Neuronal stem cell (in vitro differentiated cells): ENCODE measurements around the gene PARD3.

Source experiments
- DNase-seq: peaks from one replicate; pipeline ENCODE4 v3.0.0-alpha.2; 2013; ENCODE audit warnings: low spot score
- H2AFZ ChIP-seq: one replicate; pipeline ENCODE4 v1.6.1; 2013; ENCODE audit warnings: mild to moderate bottlenecking, low read length, inconsistent platforms
- H2AK5ac ChIP-seq: 2 replicates; pipeline ENCODE4 v1.6.1; 2013; ENCODE audit warnings: low read depth, mild to moderate bottlenecking, inconsistent platforms, low read length, moderate library complexity, mixed read lengths
- H2BK120ac ChIP-seq: 2 replicates; pipeline ENCODE4 v1.6.1; 2013; ENCODE audit warnings: low read depth, mild to moderate bottlenecking, inconsistent platforms, low read length, moderate library complexity, mixed read lengths
- H2BK12ac ChIP-seq: one replicate; pipeline ENCODE4 v1.6.1; 2013; ENCODE audit warnings: low read length, inconsistent platforms
- H2BK15ac ChIP-seq: 2 replicates; pipeline ENCODE4 v1.6.1; 2013; ENCODE audit warnings: mild to moderate bottlenecking, low read length, inconsistent platforms, mixed read lengths
- H2BK5ac ChIP-seq: one replicate; pipeline ENCODE4 v1.6.1; 2013; ENCODE audit warnings: inconsistent platforms, mild to moderate bottlenecking, low read length, moderate library complexity
- H3K14ac ChIP-seq: one replicate; pipeline ENCODE4 v1.6.1; 2013; ENCODE audit warnings: low read length, inconsistent platforms
- H3K18ac ChIP-seq: 2 replicates; pipeline ENCODE4 v1.6.1; 2013; ENCODE audit warnings: low read length, inconsistent platforms
- H3K23ac ChIP-seq: 2 replicates; pipeline ENCODE4 v1.6.1; 2013; ENCODE audit warnings: low read depth, mild to moderate bottlenecking, mixed read lengths, low read length, inconsistent platforms; ENCODE audit not compliant: poor library complexity
- H3K27ac ChIP-seq: replicated peaks from 3 replicates; pipeline ENCODE4 v1.5.1; 2013; ENCODE audit warnings: low read length, inconsistent platforms
- H3K27me3 ChIP-seq, 3 experiments: 2 replicates each; pipeline ENCODE4 v1.6.1; 2013; ENCODE audit warnings: low read length in 3 of 3, mild to moderate bottlenecking in 2 of 3, inconsistent platforms in 1 of 3, low read depth in 1 of 3, mixed read lengths in 1 of 3, moderate library complexity in 1 of 3; ENCODE audit not compliant: control insufficient read depth in 3 of 3, insufficient read depth in 3 of 3
- H3K36me3 ChIP-seq, 2 donors: replicated peaks in 1 of 2; 2 replicates each; pipeline ENCODE4 v1.6.1; 2013; ENCODE audit warnings: low read length in 2 of 2; ENCODE audit not compliant: control insufficient read depth in 2 of 2, insufficient read depth in 2 of 2
- H3K4ac ChIP-seq: 2 replicates; pipeline ENCODE4 v1.6.1; 2013; ENCODE audit warnings: inconsistent platforms, mild to moderate bottlenecking, low read length, moderate library complexity
- H3K4me1 ChIP-seq, 2 donors: 1 replicate in 1 of 2; 2 replicates in 1 of 2; pipeline ENCODE4 v1.6.1; 2013; ENCODE audit warnings: low read length in 2 of 2, low read depth in 1 of 2; ENCODE audit not compliant: control insufficient read depth in 2 of 2, insufficient read depth in 1 of 2
- H3K4me2 ChIP-seq: one replicate; pipeline ENCODE4 v1.6.1; 2013; ENCODE audit warnings: mild to moderate bottlenecking, low read length, inconsistent platforms; ENCODE audit not compliant: insufficient read depth, poor library complexity, severe bottlenecking
- H3K4me3 ChIP-seq, 2 donors: 2 replicates each; pipeline ENCODE4 v1.5.1; 2013; ENCODE audit warnings: low read length in 2 of 2, mild to moderate bottlenecking in 2 of 2, inconsistent platforms in 1 of 2, moderate library complexity in 1 of 2
- H3K79me1 ChIP-seq: one replicate; pipeline ENCODE4 v1.6.1; 2013; ENCODE audit warnings: low read depth, mild to moderate bottlenecking, inconsistent platforms, low read length, moderate library complexity
- H3K9ac ChIP-seq: one replicate; pipeline ENCODE4 v1.6.1; 2013; ENCODE audit warnings: mild to moderate bottlenecking, low read depth, low read length, inconsistent platforms; ENCODE audit not compliant: poor library complexity
- H3K9me3 ChIP-seq, 2 donors: replicated peaks in 1 of 2; 2 replicates each; pipeline versions ENCODE3 to v1.6.1; 2013; ENCODE audit warnings: low read length in 2 of 2, mild to moderate bottlenecking in 2 of 2, inconsistent platforms in 1 of 2, low read depth in 1 of 2, mixed read lengths in 1 of 2, moderate library complexity in 1 of 2; ENCODE audit not compliant: control insufficient read depth in 2 of 2, insufficient read depth in 1 of 2
- H4K8ac ChIP-seq: one replicate; pipeline ENCODE4 v1.6.1; 2013; ENCODE audit warnings: low read depth, mild to moderate bottlenecking, inconsistent platforms, low read length, moderate library complexity
- H4K91ac ChIP-seq: one replicate; pipeline ENCODE4 v1.6.1; 2013; ENCODE audit warnings: low read length, low read depth, mild to moderate bottlenecking, inconsistent platforms; ENCODE audit not compliant: poor library complexity
- WGBS, 2 donors: extraction: QIAGEN DNeasy Blood & Tissue Kit; methylation state at CpG; one replicate each; pipeline ENCODE4 v1.1.7; 2013; ENCODE audit warnings: missing lambda C conversion rate in 2 of 2, mixed read lengths in 1 of 2; ENCODE audit not compliant: insufficient read length in 2 of 2, insufficient replicate concordance in 1 of 2; ENCODE audit errors: extremely low coverage in 2 of 2; 5-methylcytosine and 5-hydroxymethylcytosine counted together

PARD3 gene

GRCh38 chr10:34622945-34623344 is 192.2 kb downstream of the PARD3 start:
- no CpG with 5 or more reads among the region's 4 CpGs for WGBS, 2 donors
- no peak for DNase-seq
- no peak overlapping the region for H4K8ac ChIP-seq

DNA sequence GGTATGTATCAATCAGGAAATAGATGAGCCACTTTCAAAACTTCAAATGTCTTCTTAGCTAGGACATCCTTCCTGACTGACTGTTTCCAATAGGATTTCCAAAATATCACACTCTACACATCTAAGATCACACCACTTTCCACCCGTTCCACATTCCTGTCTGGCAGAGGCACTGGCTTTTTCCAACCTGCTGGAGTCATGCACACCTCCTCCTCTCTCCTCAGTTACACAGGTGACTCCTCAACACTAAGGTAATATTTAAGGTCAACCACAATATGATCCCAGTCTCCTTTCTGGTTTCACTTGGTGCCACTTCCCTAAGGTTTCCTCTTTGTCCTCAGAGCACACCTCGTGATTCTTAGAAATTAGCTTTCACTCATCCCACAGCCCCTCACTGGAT is 196.5 kb downstream of the PARD3 start:
- H2AK5ac ChIP-seq: no peak overlapping the region
- H2BK15ac ChIP-seq: no peak overlapping the region
- H3K27me3 ChIP-seq: no peaks in the 10 kb centered on the region
- peaks cover 2% of the 10 kb centered on the region for H3K79me1 ChIP-seq
- no peak overlapping the region for H2BK5ac ChIP-seq
- no peak overlapping the region for H3K18ac ChIP-seq
- no peak overlapping the region for H3K27ac ChIP-seq
- H3K4ac ChIP-seq: no peak overlapping the region
- H3K9me3 ChIP-seq: peaks cover 0 to 8% of the 10 kb centered on the region in 2 donors
- no peak for DNase-seq
- no peak overlapping the region for H2BK120ac ChIP-seq
- no peak overlapping the region for H2AFZ ChIP-seq
- H3K9ac ChIP-seq: no peak overlapping the region
- no peak overlapping the region for H3K23ac ChIP-seq
- H3K4me1 ChIP-seq: peaks cover 0 to 13% of the 10 kb centered on the region in 2 donors
- no peak overlapping the region for H3K4me2 ChIP-seq
- H3K4me3 ChIP-seq: no peak overlapping the region
- no peaks in the 10 kb centered on the region for H3K36me3 ChIP-seq
- WGBS, 2 donors: no CpG with 5 or more reads among the region's 2 CpGs
- H4K8ac ChIP-seq: no peak overlapping the region
- no peak overlapping the region for H2BK12ac ChIP-seq
- no peak overlapping the region for H4K91ac ChIP-seq
- no peak overlapping the region for H3K14ac ChIP-seq

More at GRCh38 chr10:34622945-34623344, 192.2 kb downstream of the PARD3 start:
- Histone ChIP-seq H3K9me3 (no peaks in the 10 kb centered on the region), H3K9ac (no peak overlapping the region), H2BK120ac (no peak overlapping the region), H3K27me3 (no peaks in the 10 kb centered on the region), H3K4me1 (peaks cover 3 to 8% of the 10 kb centered on the region in 2 donors), H2AFZ (no peak overlapping the region), H2BK15ac (no peak overlapping the region), H2AK5ac (no peak overlapping the region), H3K36me3 (no peaks in the 10 kb centered on the region), H3K4me2 (no peak overlapping the region), H3K23ac (no peak overlapping the region), H3K27ac (no peak overlapping the region), H3K14ac (no peak overlapping the region), H2BK12ac (no peak overlapping the region), H2BK5ac (no peak overlapping the region), H4K91ac (no peak overlapping the region), H3K18ac (no peak overlapping the region), H3K4me3 (no peak overlapping the region), H3K79me1 (peaks cover 2% of the 10 kb centered on the region), H3K4ac (no peak overlapping the region)

DNA sequence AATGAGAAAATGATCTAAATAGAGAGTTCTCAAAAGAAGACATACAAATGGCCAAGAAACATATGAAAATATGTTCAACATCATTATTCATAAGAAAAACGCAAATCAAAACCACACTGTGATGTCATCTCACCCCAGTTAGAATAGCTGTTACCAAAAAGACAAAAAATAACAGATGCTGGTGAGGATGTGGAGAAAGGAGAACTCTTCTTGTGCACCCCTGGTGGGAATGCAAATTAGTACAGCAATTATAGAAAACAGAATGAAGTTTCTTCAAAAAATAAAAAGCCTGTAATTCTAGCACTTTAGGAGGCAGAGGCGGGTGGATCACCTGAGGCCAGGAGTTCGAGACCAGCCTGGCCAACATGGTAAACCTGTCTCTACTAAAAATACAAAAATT is 199.3 kb downstream of the PARD3 start:
- no peak overlapping the region for H4K91ac ChIP-seq
- no peak overlapping the region for H2BK12ac ChIP-seq
- no peak overlapping the region for H4K8ac ChIP-seq
- H3K4ac ChIP-seq: no peak overlapping the region
- peaks cover 0 to 13% of the 10 kb centered on the region in 2 donors for H3K4me1 ChIP-seq
- H3K9me3 ChIP-seq: peaks cover 0 to 8% of the 10 kb centered on the region in 2 donors
- no peak overlapping the region for H2AK5ac ChIP-seq
- H3K9ac ChIP-seq: no peak overlapping the region
- H2AFZ ChIP-seq: no peak overlapping the region
- no peaks in the 10 kb centered on the region for H3K27me3 ChIP-seq
- no peaks in the 10 kb centered on the region for H3K36me3 ChIP-seq
- H3K4me2 ChIP-seq: no peak overlapping the region
- WGBS, 2 donors: no CpG with 5 or more reads among the region's 3 CpGs
- no peak overlapping the region for H2BK5ac ChIP-seq
- H3K27ac ChIP-seq: no peak overlapping the region
- H2BK15ac ChIP-seq: no peak overlapping the region
- H3K18ac ChIP-seq: no peak overlapping the region
- H3K79me1 ChIP-seq: peaks cover 2% of the 10 kb centered on the region
- H3K14ac ChIP-seq: no peak overlapping the region
- H3K4me3 ChIP-seq: no peak overlapping the region
- no peak overlapping the region for H3K23ac ChIP-seq
- DNase-seq: no peak
- no peak overlapping the region for H2BK120ac ChIP-seq

- H2BK5ac ChIP-seq: no peak overlapping the region
- no peak overlapping the region for H2BK120ac ChIP-seq
- no peak overlapping the region for H2BK15ac ChIP-seq
- no peak overlapping the region for H3K27ac ChIP-seq
- H3K36me3 ChIP-seq: no peaks in the 10 kb centered on the region
- no peak overlapping the region for H3K4me3 ChIP-seq
- H3K9me3 ChIP-seq: peaks cover 0 to 8% of the 10 kb centered on the region in 2 donors
- H3K4me2 ChIP-seq: no peak overlapping the region
- no peak for DNase-seq
- no peak overlapping the region for H3K18ac ChIP-seq
- no peak overlapping the region for H3K4ac ChIP-seq
- peaks cover 2% of the 10 kb centered on the region for H3K79me1 ChIP-seq
- no peak overlapping the region for H3K14ac ChIP-seq
- H3K9ac ChIP-seq: no peak overlapping the region
- no peak overlapping the region for H2AFZ ChIP-seq
- H2BK12ac ChIP-seq: no peak overlapping the region
- H3K23ac ChIP-seq: no peak overlapping the region
- peaks cover 0 to 13% of the 10 kb centered on the region in 2 donors for H3K4me1 ChIP-seq
- no peak overlapping the region for H4K8ac ChIP-seq
- no CpG with 5 or more reads among the region's 3 CpGs for WGBS, 2 donors
- no peak overlapping the region for H2AK5ac ChIP-seq
- H4K91ac ChIP-seq: no peak overlapping the region
- H3K27me3 ChIP-seq: no peaks in the 10 kb centered on the region
These were observed 201.6 kb downstream of the PARD3 start for GRCh38 chr10:34613491-34613890.
